HG02852 (cell line): ENCODE data around the gene SPACDR.
"Not testable (repeated sequence)": the region's sequence is repeated elsewhere in the genome, so short reads cannot be mapped to it uniquely, and the experiment has no call there.

Source experiments
- ATAC-seq: cut with Tn5 transposase; IDR thresholded peaks from one replicate; pipeline ENCODE4 v1.9.1; 2021; ENCODE audit warnings: mild to moderate bottlenecking, moderate library complexity; ENCODE audit not compliant: unreplicated experiment

Gene SPACDR

GRCh38 chr7:100466653-100467605 is 2.9 kb upstream of the SPACDR start:
- no peak for ATAC-seq

GRCh38 chr7:100465702-100466311 is 1.7 kb upstream of the SPACDR start:
- no peak for ATAC-seq

- no peak for ATAC-seq
Observed at GRCh38 chr7:100465299-100465698, 1.2 kb upstream of the SPACDR start.

- no peak for ATAC-seq
Observed at GRCh38 chr7:100464791-100465190, 731 bp upstream of the SPACDR start.

- no peak for ATAC-seq
Observed at GRCh38 chr7:100457033-100457432, 7.0 kb downstream of the SPACDR start.

- no peak for ATAC-seq
Observed at GRCh38 chr7:100456562-100456961, 7.5 kb downstream of the SPACDR start.

GRCh38 chr7:100455206-100455605 is 8.9 kb downstream of the SPACDR start:
- ATAC-seq = no peak

GRCh38 chr7:100453854-100454253 is 10.2 kb downstream of the SPACDR start:
- ATAC-seq = not testable (repeated sequence)

- no peak for ATAC-seq
Observed at GRCh38 chr7:100452513-100452912, 11.5 kb downstream of the SPACDR start.

GRCh38 chr7:100449190-100449795 is 14.8 kb downstream of the SPACDR start:
- no peak for ATAC-seq

GRCh38 chr7:100447363-100447762 is 16.7 kb downstream of the SPACDR start:
- not testable (repeated sequence) for ATAC-seq

GRCh38 chr7:100446040-100446439 is 18.0 kb downstream of the SPACDR start:
- ATAC-seq = no peak

- no peak for ATAC-seq
Observed at GRCh38 chr7:100444311-100445278, 19.5 kb downstream of the SPACDR start.

GRCh38 chr7:100443096-100443840 is 20.8 kb downstream of the SPACDR start:
- ATAC-seq = no peak

GRCh38 chr7:100441641-100442535 is 22.2 kb downstream of the SPACDR start:
- ATAC-seq = no peak

GRCh38 chr7:100439244-100439643 is 24.8 kb downstream of the SPACDR start:
- ATAC-seq = not testable (repeated sequence)

- not testable (repeated sequence) for ATAC-seq
Observed at GRCh38 chr7:100438731-100439130, 25.3 kb downstream of the SPACDR start.

GRCh38 chr7:100438172-100438571 is 25.9 kb downstream of the SPACDR start:
- no peak for ATAC-seq
